Activated CD8-positive, alpha-beta T cell treated with anti-CD3 and anti-CD28 coated beads, Interleukin-2, amount 10 ng/mL, durations not matched to agents 7 days and 5 days (primary cell): ENCODE results near the gene YDJC. TPM values are rescaled to one million over a fixed set of nuclear protein-coding genes. Genes with fewer than 3 reads are reported as not detected.

Experiments used
- ATAC-seq: fragments of 150-1000 bp; cut with Tn5 transposase; one replicate; pipeline ENCODE4 v1.10.0; 2021; ENCODE audit warnings: moderate library complexity
- CTCF ChIA-PET: fragments of 350-600 bp; sonication (Branson Sonifier 250); formaldehyde crosslinking; loops from one replicate; lab custom pipeline; 2021; ENCODE audit warnings: antibody characterized with exemption; lab: Charles Lee
- POLR2A ChIA-PET: fragments of 350-600 bp; sonication (Branson Sonifier 250); formaldehyde crosslinking; loops from one replicate; lab custom pipeline; 2021; ENCODE audit warnings: antibody characterized with exemption; lab: Charles Lee
- DNase-seq: peaks from one replicate; pipeline ENCODE4 v3.0.0-alpha.2; 2020
- H3K27ac Mint-ChIP-seq: one replicate; pipeline ENCODE4 v1.8.0; 2021; ENCODE audit warnings: mild to moderate bottlenecking, mixed read lengths
- H3K27me3 Mint-ChIP-seq: one replicate; pipeline ENCODE4 v1.8.0; 2021; ENCODE audit warnings: low read depth, mixed read lengths
- H3K36me3 Mint-ChIP-seq: one replicate; pipeline ENCODE4 v1.8.0; 2021; ENCODE audit warnings: low read depth, mixed read lengths
- H3K4me1 Mint-ChIP-seq: one replicate; pipeline ENCODE4 v1.8.0; 2021; ENCODE audit warnings: low read depth, mixed read lengths
- H3K4me3 Mint-ChIP-seq: one replicate; pipeline ENCODE4 v1.8.0; 2021; ENCODE audit warnings: mild to moderate bottlenecking, mixed read lengths
- H3K9me3 Mint-ChIP-seq: one replicate; pipeline ENCODE4 v1.8.0; 2022; ENCODE audit warnings: mixed read lengths; ENCODE audit not compliant: insufficient read depth
- total RNA-seq, 2 experiments: library from RNA; stranded (reverse); gene quantifications; one replicate each; pipeline ENCODE4 v1.2.3, GENCODE V29; 2021

Gene YDJC
- total RNA-seq, 2 experiments from 2014 or later: 46.7 to 47.1 TPM

- no peak for ATAC-seq
- Mint-ChIP-seq H3K4me1 (peaks cover 22% of the 10 kb centered on the region), H3K27ac (no peak overlapping the region), H3K36me3 (peaks cover 4% of the 10 kb centered on the region), H3K9me3 (no peaks in the 10 kb centered on the region), H3K4me3 (no peak overlapping the region), H3K27me3 (no peaks in the 10 kb centered on the region)
- ChIA-PET CTCF (interaction anchor here (0.6 to 1.4 kb wide), 3 partner anchors 17 to 274 kb away, joined by 3 to 5 read pairs (median 4); no protein-coding TSS in a partner anchor), POLR2A (interaction anchor here (0.6 kb wide), 1 partner anchor 184 kb away, joined by 3 read pairs; no protein-coding TSS in a partner anchor)
- no peak for DNase-seq
Observed at GRCh38 chr22:21663738-21664137, 33.9 kb upstream of the YDJC start.

- Mint-ChIP-seq H3K27ac (no peak overlapping the region), H3K4me3 (no peak overlapping the region), H3K9me3 (no peaks in the 10 kb centered on the region), H3K27me3 (no peaks in the 10 kb centered on the region), H3K4me1 (peaks cover 25% of the 10 kb centered on the region), H3K36me3 (peaks cover 2% of the 10 kb centered on the region)
- ATAC-seq: no peak
- ChIA-PET POLR2A (no interaction called here), CTCF (no interaction called here)
- no peak for DNase-seq
Observed at GRCh38 chr22:21661991-21662390, 32.2 kb upstream of the YDJC start.

DNA sequence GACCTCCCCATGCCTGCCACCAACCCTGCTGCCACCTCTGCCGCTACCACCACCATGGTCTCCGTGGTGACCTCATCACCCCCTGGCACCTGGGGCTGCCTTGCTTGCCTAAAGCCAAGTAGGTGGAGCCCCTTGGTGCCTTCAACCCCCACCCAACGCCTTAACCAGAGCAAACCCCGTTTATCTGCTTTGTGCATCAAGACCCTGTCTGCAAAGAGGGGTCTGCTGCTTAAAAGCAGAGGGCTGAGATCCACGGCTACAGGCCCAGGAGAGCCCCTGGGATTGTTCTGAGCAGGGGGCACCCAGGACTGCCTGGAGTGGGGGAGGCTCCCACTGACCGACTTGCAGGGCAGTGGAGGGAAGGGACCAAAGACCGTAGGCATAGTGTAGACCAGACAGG lies 31.1 kb upstream of the YDJC start:
- ChIA-PET CTCF (no interaction called here), POLR2A (no interaction called here)
- Mint-ChIP-seq H3K36me3 (peaks cover 6% of the 10 kb centered on the region), H3K27me3 (no peaks in the 10 kb centered on the region), H3K4me1 (peaks cover 33% of the 10 kb centered on the region), H3K27ac (no peak overlapping the region), H3K4me3 (no peak overlapping the region), H3K9me3 (no peaks in the 10 kb centered on the region)
- ATAC-seq (no peak), DNase-seq (no peak)

DNA sequence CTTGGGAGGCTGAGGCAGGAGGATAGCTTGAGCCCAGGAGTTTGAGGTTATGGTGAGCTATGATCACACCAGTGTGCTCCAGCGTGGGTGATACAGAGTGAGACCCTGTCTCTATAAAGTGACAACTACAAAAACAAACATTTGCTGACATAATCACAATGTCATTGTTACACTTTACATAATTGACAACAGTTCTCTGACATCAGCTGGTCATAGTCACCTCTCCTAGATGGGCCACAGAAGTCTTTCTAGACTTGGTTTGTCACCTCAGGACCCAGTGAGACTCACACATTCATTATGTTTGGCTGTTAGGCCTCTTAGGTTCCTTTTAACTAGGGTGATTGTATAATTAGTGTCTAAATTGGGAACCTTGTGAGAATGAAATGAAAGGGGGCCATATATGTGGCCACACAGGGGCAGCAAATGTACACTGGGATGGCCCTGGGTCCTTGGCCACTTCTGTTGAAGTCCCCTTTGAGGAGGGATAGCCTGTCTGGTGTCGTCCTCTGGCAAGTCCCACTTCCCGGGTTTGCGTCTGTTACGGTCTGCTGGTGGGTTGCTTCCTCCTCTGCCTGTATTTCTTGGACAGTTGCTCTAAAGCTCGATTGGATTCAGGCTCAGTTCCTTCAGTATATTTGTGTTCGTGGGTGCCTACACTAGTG lies 30.2 kb upstream of the YDJC start:
- H3K4me1 Mint-ChIP-seq: peaks cover 25% of the 10 kb centered on the region
- DNase-seq (no peak), ATAC-seq (no peak)
- H3K27me3 Mint-ChIP-seq: no peaks in the 10 kb centered on the region
- no peak overlapping the region for H3K27ac Mint-ChIP-seq
- H3K4me3 Mint-ChIP-seq: no peak overlapping the region
- H3K36me3 Mint-ChIP-seq: peaks cover 6% of the 10 kb centered on the region
- CTCF ChIA-PET: interaction anchor here (1.1 kb wide), 1 partner anchor 13 kb away, joined by 3 read pairs; no protein-coding TSS in a partner anchor
- no peaks in the 10 kb centered on the region for H3K9me3 Mint-ChIP-seq
- POLR2A ChIA-PET: interaction anchor here (0.6 to 1.1 kb wide), 2 partner anchors 18 to 96 kb away, joined by 3 read pairs; partner anchors contain the start of gene SDF2L1

DNA sequence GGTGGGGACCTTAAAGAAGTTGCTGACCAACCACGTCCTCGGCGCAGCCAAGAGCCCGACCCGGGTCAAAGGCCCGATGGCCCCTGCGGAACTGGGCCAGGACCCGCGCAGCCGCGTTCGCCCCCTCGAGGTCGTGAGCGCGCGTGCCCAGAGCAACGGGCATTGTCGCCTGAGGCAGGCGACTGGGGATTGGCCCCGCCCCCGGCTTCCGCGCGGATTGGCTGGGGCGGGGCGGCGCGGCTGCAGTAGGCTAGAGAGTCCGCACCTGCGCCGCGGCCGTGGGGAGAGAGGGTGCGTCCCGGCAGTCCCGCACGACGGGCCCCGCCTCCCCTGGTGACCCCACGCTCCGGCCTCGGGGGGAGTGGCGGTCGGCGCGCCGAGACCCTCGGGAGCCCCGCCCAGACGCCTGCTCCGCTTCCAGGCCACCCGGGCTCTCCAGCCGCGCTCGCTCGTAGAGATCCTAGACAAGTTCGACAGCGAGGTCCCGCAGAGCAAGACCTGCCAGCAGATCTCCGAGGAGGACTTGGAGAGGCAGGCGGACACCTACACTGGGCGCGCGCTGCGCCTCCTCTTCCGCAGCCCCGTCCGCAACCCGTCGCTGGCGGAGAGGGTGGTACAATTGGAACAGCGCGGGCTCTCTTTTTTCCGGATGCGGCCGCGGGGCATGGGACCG lies 27.7 kb upstream of the YDJC start:
- ATAC-seq (peak; percentile 95), DNase-seq (peak; percentile 87)
- ChIA-PET CTCF (interaction anchor here (0.7 to 2.2 kb wide), 6 partner anchors 10 to 295 kb away, joined by 3 to 9 read pairs (median 8); partner anchors contain the start of genes PPM1F, SDF2L1 and YDJC), POLR2A (interaction anchor here (0.6 to 1.4 kb wide), 6 partner anchors 9 to 264 kb away, joined by 3 to 4 read pairs (median 3); partner anchors contain the start of gene SDF2L1)
- Mint-ChIP-seq H3K36me3 (peaks cover 15% of the 10 kb centered on the region), H3K4me3 (peak overlapping the region; percentile 84), H3K9me3 (no peaks in the 10 kb centered on the region), H3K27me3 (no peaks in the 10 kb centered on the region), H3K4me1 (peaks cover 34% of the 10 kb centered on the region), H3K27ac (peak overlapping the region; percentile 90)

DNA sequence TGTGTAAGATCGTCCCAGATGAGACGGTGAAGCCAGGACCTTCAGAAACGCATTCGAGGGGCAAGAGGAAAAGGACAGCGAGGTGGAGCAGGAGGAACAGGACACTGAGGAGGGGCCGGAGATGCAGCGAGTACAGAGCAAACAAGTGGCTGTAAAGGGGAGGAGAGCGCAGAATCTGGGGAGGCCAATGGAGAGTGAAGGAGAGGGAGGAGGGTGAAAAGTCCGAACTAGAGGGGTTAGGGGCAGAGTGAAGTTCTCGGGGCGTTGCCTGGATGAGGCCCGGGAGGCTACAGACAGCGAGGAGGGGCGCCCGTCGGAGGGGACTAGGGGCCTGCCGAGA lies 27.2 kb upstream of the YDJC start:
- ChIA-PET CTCF (interaction anchor here (1.8 to 2.2 kb wide), 3 partner anchors 10 to 28 kb away, joined by 7 to 10 read pairs (median 9); partner anchors contain the start of genes SDF2L1 and YDJC), POLR2A (interaction anchor here (0.6 to 2.0 kb wide), 4 partner anchors 9 to 1979 kb away, joined by 3 to 11 read pairs (median 4); partner anchors contain the start of genes PPIL2, SDF2L1 and YDJC)
- no peak for DNase-seq
- Mint-ChIP-seq H3K4me1 (peaks cover 34% of the 10 kb centered on the region), H3K4me3 (peak overlapping the region; percentile 60), H3K9me3 (no peaks in the 10 kb centered on the region), H3K27ac (peak overlapping the region; percentile 83), H3K36me3 (peaks cover 15% of the 10 kb centered on the region), H3K27me3 (no peaks in the 10 kb centered on the region)
- no peak for ATAC-seq

- no peak for DNase-seq
- Mint-ChIP-seq H3K36me3 (peaks cover 30% of the 10 kb centered on the region), H3K4me1 (peaks cover 42% of the 10 kb centered on the region), H3K27me3 (no peaks in the 10 kb centered on the region), H3K27ac (peak overlapping the region; percentile 34), H3K4me3 (peak overlapping the region; percentile 94), H3K9me3 (no peaks in the 10 kb centered on the region)
- ChIA-PET POLR2A (interaction anchor here (0.6 to 4.0 kb wide), 5 partner anchors 11 to 82 kb away, joined by 3 to 23 read pairs (median 12); partner anchors contain the start of genes PPIL2, SDF2L1 and YDJC), CTCF (interaction anchor here (1.3 to 3.6 kb wide), 2 partner anchors 10 to 24 kb away, joined by 5 to 27 read pairs; partner anchors contain the start of genes SDF2L1 and YDJC)
- ATAC-seq: no peak
Observed at GRCh38 chr22:21652547-21653545, 23.0 kb upstream of the YDJC start.

GRCh38 chr22:21652010-21652546 lies 22.3 kb upstream of the YDJC start:
- peak overlapping the region; percentile 94 for H3K4me3 Mint-ChIP-seq
- H3K36me3 Mint-ChIP-seq: peaks cover 30% of the 10 kb centered on the region
- ChIA-PET POLR2A (interaction anchor here (0.6 to 4.0 kb wide), 7 partner anchors 10 to 83 kb away, joined by 3 to 23 read pairs (median 6); partner anchors contain the start of genes PPIL2, SDF2L1 and YDJC), CTCF (interaction anchor here (1.2 to 3.6 kb wide), 2 partner anchors 10 to 22 kb away, joined by 4 to 27 read pairs; partner anchors contain the start of genes SDF2L1 and YDJC)
- ATAC-seq: peak; percentile 99
- no peaks in the 10 kb centered on the region for H3K27me3 Mint-ChIP-seq
- H3K27ac Mint-ChIP-seq: peak overlapping the region; percentile 87
- peak; percentile 93 for DNase-seq
- H3K4me1 Mint-ChIP-seq: peaks cover 38% of the 10 kb centered on the region
- no peaks in the 10 kb centered on the region for H3K9me3 Mint-ChIP-seq

DNA sequence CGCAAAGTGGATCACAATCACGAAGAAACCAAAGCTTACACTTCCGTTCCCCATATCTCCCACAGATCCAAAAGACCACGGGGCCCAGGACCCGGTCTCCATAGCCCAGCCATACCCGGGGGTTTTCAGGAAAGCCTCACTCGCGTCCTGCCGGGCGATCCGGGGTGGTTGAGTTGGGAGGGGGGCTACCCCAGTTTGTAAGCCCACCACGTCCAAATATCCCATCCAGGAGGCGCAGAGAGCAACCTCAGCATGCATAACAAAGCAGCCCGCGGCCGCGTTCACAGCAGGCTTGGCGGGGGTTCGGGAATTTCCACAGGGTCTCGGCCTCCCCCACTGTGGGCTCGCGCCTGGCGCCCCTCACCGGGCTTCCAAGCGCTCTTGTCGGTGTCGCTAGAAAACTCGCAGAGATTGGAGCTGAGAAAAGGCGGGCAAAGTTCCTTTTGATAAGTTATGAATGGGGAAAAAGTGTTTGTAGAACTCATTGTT lies 21.7 kb upstream of the YDJC start:
- Mint-ChIP-seq H3K4me3 (peak overlapping the region; percentile 94), H3K4me1 (peaks cover 38% of the 10 kb centered on the region), H3K36me3 (peaks cover 30% of the 10 kb centered on the region), H3K27ac (peak overlapping the region; percentile 87), H3K9me3 (no peaks in the 10 kb centered on the region), H3K27me3 (no peaks in the 10 kb centered on the region)
- ATAC-seq (peak; percentile 38), DNase-seq (no peak)
- ChIA-PET POLR2A (interaction anchor here (0.6 to 4.0 kb wide), 5 partner anchors 9 to 22 kb away, joined by 3 to 23 read pairs (median 12); partner anchors contain the start of genes PPIL2, SDF2L1 and YDJC), CTCF (interaction anchor here (1.2 to 3.6 kb wide), 2 partner anchors 9 to 22 kb away, joined by 4 to 27 read pairs; partner anchors contain the start of genes SDF2L1 and YDJC)
